ENCODE data around the gene TRIP10. TPM values are rescaled to one million over a fixed set of nuclear protein-coding genes. Genes with fewer than 3 reads are reported as not detected.
"Not testable (repeated sequence)": the region's sequence is repeated elsewhere in the genome, so short reads cannot be mapped to it uniquely, and the experiment has no call there.

Gene TRIP10
- total RNA-seq, 2 donors from 2014 or later, result 23.1 to 31.9 TPM

DNA sequence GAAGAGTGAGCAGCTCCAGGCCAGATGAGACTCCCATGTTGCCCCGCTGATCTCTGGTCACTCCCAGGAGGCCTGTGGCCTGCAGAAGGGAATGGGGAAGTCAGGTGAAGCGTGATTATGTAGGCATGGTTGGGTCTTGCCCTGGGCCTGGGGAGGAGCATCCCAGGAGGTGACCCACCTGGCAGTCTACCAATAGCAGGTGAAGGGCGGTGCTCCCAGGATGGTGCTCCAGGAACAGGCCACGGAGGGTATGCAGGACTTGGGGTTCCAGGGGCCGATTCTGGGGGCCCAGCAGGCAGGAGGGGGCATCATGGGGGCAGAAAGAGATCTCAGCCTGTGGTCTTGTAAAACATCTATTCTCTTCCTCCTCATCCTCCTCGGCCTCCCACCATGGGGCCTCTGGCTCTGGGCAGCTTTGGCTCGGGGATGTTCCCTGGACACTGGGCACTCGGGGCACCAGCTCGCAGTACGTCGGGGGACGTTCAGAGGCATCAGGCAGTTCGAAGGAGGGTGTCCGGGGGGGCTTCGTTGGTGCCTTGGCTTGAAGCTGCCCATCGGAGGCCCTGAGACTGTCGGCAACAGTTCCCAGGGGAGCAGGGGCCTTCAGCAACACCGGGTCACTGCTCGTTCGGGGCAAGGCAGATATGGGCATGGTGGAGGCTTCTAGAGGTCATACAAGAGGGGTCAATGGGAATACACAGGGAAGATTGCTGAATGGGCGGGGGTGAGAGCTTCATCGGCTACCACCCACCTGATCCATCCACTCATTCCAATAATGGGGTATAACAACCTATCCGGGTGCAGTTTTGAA, 15.4 kb downstream of the TRIP10 start:
- no peak for ATAC-seq
- TF ChIP-seq POLR2A (IDR thresholded peaks at IDR 0.05), result no peak
- TF ChIP-seq CTCF (IDR thresholded peaks at IDR 0.05), result no peak
- no peak for DNase-seq
- H3K27ac ChIP-seq, result no peak overlapping the region
- no peaks in the 10 kb centered on the region for H3K4me1 ChIP-seq
- intact Hi-C loops (cut with DNase I), result no loop called here
- H3K9me3 ChIP-seq, result no peaks in the 10 kb centered on the region
- no peak overlapping the region for H3K4me3 ChIP-seq
- H3K27me3 ChIP-seq, result no peaks in the 10 kb centered on the region
- 90 to 93% methylated on average over 21 to 22 of the region's 23 CpGs for WGBS, 2 donors
- H3K36me3 ChIP-seq (replicated peaks in 1 of 2; ENCODE audit: insufficient read depth in 1 of 2, low read depth in 2 of 2), result peaks cover 11 to 14% of the 10 kb centered on the region in 2 donors

DNA sequence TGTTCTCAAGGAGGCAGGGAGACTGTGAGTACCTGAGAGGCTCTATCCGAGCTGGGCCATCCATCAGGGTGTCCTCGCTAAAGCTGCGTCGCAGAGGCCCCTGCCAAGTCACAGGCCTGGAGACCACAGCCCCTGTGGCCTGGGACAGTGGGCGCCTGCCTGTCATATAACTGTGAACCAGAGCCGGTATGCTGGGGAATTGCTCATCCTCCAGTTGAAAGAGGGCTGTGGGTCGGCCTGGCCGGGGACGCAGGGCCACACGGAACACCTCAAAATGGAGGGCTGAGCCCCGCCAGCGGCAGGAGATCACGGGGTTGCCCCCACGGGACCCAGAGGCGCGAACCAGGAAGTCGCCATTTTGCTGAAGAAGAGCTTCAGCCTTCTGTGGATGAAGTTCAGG, 21.1 kb downstream of the TRIP10 start:
- no peak overlapping the region for H3K4me3 ChIP-seq
- no peak for TF ChIP-seq CTCF (IDR thresholded peaks at IDR 0.05)
- TF ChIP-seq POLR2A (IDR thresholded peaks at IDR 0.05), result no peak
- 97 to 98% methylated on average over 10 to 17 of the region's 17 CpGs for WGBS, 2 donors
- H3K4me1 ChIP-seq, result peaks cover 15% of the 10 kb centered on the region
- intact Hi-C loops (cut with DNase I), result no loop called here
- no peak for ATAC-seq
- H3K36me3 ChIP-seq (replicated peaks in 1 of 2; ENCODE audit: insufficient read depth in 1 of 2, low read depth in 2 of 2), result peaks cover 6 to 9% of the 10 kb centered on the region in 2 donors
- no peaks in the 10 kb centered on the region for H3K27me3 ChIP-seq
- H3K9me3 ChIP-seq, result no peaks in the 10 kb centered on the region
- no peak overlapping the region for H3K27ac ChIP-seq
- DNase-seq, result no peak

DNA sequence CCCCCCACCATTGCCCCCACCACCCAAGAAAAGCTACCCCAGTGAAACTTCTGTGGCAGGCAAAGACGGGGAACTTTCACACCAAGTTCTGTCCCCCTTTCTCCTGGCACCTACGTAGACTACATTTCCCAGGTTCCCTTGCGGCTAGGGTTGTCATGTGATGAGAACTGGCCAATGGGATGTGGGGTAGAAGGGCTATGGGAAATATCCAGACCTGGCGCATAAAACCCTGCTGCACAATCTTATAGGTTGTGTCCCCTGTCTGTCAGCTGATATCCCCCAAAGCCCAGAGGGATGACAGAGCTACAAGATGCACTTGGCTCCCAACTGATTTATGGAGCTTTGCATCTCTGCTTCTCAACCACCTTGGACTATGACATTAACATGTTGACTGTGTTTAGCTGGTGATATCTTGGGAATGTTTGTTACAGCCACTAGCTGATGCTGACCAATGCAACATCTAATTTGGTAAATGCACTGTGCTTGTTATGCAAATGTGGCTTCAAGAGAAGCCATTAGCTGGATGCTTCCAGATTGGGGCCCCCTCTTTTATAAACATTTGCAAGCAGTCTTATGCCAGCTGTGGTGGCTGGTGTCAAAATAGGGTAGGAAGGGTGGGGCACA, 21.7 kb downstream of the TRIP10 start:
- no peak overlapping the region for H3K27ac ChIP-seq
- DNase-seq (no peak), ATAC-seq (no peak)
- H3K4me3 ChIP-seq, result no peak overlapping the region
- peaks cover 6 to 9% of the 10 kb centered on the region in 2 donors for H3K36me3 ChIP-seq (replicated peaks in 1 of 2; ENCODE audit: insufficient read depth in 1 of 2, low read depth in 2 of 2)
- 97 to 100% methylated on average over 4 of the region's 4 CpGs for WGBS, 2 donors
- intact Hi-C loops (cut with DNase I), result no loop called here
- H3K27me3 ChIP-seq, result no peaks in the 10 kb centered on the region
- peaks cover 19% of the 10 kb centered on the region for H3K4me1 ChIP-seq
- no peaks in the 10 kb centered on the region for H3K9me3 ChIP-seq
- no peak for TF ChIP-seq CTCF (IDR thresholded peaks at IDR 0.05)
- TF ChIP-seq POLR2A (IDR thresholded peaks at IDR 0.05), result no peak

DNA sequence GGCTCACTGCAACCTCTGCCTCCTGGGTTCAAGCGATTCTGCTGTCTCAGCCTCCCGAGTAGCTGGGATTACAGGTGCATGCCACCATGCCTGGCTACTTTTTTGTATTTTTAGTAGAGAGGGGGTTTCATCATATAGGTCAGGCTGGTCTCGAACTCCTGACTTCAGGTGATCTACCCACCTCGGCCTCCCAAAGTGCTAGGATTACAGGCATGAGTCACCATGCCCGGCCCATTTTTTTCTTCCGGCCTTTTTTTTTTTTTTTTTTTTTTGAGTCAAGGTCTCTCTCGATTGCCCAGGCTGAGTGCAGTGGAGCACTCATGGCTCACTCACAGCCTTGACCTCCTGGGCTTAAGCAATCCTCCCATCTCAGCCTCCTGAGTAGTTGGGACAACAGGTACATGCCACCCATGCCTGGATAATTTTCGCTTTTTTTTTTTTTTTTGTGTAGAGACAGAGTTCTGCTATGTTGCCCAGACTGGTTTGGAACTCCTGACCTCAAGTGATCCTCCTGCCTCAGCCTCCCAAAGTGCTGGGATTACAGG, 22.8 kb downstream of the TRIP10 start:
- H3K27me3 ChIP-seq; intact Hi-C loops (cut with DNase I); H3K36me3 ChIP-seq (replicated peaks in 1 of 2; ENCODE audit: insufficient read depth in 1 of 2, low read depth in 2 of 2); H3K9me3 ChIP-seq; H3K4me3 ChIP-seq; DNase-seq; H3K27ac ChIP-seq; ATAC-seq: not testable (repeated sequence)
- WGBS, 2 donors, result 87 to 91% methylated on average over 7 to 8 of the region's 8 CpGs
- H3K4me1 ChIP-seq, result peaks cover 31% of the 10 kb centered on the region

DNA sequence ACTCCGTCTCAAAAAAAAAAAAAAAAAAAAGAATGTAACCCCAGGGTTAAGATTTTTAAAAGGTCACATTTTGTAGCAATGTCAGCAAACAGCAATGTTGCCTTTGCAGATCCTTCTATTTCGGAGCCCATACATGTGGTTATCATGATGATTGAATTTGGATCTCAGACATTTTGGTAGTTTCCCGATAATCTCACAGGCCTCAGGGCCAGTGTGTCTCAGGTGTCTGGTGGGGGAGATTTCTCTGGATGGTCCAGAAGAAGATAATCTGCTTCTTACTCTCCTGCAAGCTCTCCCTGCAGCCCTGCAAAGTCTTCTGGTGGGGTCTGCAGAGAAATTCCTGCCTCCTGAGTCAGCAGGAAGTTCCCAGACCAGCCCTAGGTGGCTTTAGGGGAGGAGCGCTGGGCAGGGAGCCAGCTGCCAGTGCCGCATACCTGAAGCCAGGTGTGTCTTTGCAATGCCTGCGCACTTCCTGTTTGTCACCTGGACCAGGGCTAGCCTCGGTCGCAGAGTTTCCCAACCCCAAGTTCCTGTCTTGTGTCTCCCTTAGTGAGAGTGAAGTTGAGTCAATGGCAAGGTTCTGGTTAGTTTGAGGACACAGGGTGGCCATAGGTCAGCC, 26.4 kb downstream of the TRIP10 start:
- peak; percentile 87 for ATAC-seq

More for the DNA sequence above, 26.4 kb downstream of the TRIP10 start:
- WGBS, 2 donors, result 10 to 23% methylated on average over 4 to 8 of the region's 8 CpGs
- H3K4me3 ChIP-seq, result no peak overlapping the region
- H3K4me1 ChIP-seq, result peaks cover 39% of the 10 kb centered on the region
- intact Hi-C loops (cut with DNase I), result no loop called here
- H3K27ac ChIP-seq, result peak overlapping the region; percentile 87 to 93 (median 91)
- DNase-seq, result peak; percentile 96 to 99 (median 98)
- no peaks in the 10 kb centered on the region for H3K27me3 ChIP-seq
- H3K36me3 ChIP-seq (replicated peaks in 1 of 2; ENCODE audit: insufficient read depth in 1 of 2, low read depth in 2 of 2), result no peaks in the 10 kb centered on the region
- no peaks in the 10 kb centered on the region for H3K9me3 ChIP-seq
- TF ChIP-seq CTCF (IDR thresholded peaks at IDR 0.05) (peak in 2 of 7 experiments; percentile 22 to 23), POLR2A (IDR thresholded peaks at IDR 0.05) (peak; percentile 71 to 96 (median 95))
